A549 (cell line): ENCODE measurements around the gene FGGY. TPM values are rescaled to one million over a fixed set of nuclear protein-coding genes. Genes with fewer than 3 reads are reported as not detected.

Experiments used
- ATAC-seq, 2 experiments: fragments of 200-7000 bp in 1 of 2; fragments of >200 bp in 1 of 2; cut with Nextera tagmentation in 1 of 2; cut with Tn5 transposase in 1 of 2; 3 replicates each; pipeline versions ENCODE4 v1.8.0 to v1.9.1; 2018 to 2020; ENCODE audit warnings: mild to moderate bottlenecking in 1 of 2, moderate library complexity in 1 of 2
- CTCF ChIA-PET: fragments of 300-600 bp; sonication (Branson Sonifier 250); formaldehyde crosslinking; extraction: SDS; loops from one replicate; lab custom pipeline; 2021; ENCODE audit warnings: antibody characterized with exemption, inconsistent platforms; lab: Yijun Ruan, JAX
- POLR2A ChIA-PET: fragments of 350-600 bp; formaldehyde crosslinking; extraction: SDS; loops from one replicate; lab custom pipeline; 2021; ENCODE audit warnings: antibody characterized with exemption, inconsistent platforms; lab: Yijun Ruan, JAX
- DNase-seq, 2 experiments: peaks; one replicate each; pipeline versions ENCODE4 v3.0.0 to v3.0.0-alpha.2; 2011 to 2016; ENCODE audit warnings: low read depth in 1 of 2, low spot score in 1 of 2
- FAIRE-seq: peaks from 2 replicates; lab custom pipeline; 2011; peaks lifted over from hg19 to GRCh38; lab: Jason Lieb, UNC
- H3K27ac ChIP-seq, 2 experiments: fragments of >200 bp; sonication (Bioruptor Twin); formaldehyde crosslinking; 3 replicates each; pipeline ENCODE4 v1.5.1; 2016 to 2017
- H3K4me1 ChIP-seq: fragments of >200 bp; sonication (Bioruptor Twin); formaldehyde crosslinking; 3 replicates; pipeline ENCODE4 v1.6.1; 2016
- H3K4me2 ChIP-seq: fragments of >200 bp; sonication (Bioruptor Twin); formaldehyde crosslinking; 3 replicates; pipeline ENCODE4 v1.6.1; 2016
- H3K4me3 ChIP-seq: fragments of >200 bp; sonication (Bioruptor Twin); formaldehyde crosslinking; 3 replicates; pipeline ENCODE4 v1.5.1; 2016
- H3K9me3 ChIP-seq: fragments of >200 bp; sonication (Bioruptor Twin); formaldehyde crosslinking; 3 replicates; pipeline ENCODE4 v1.6.1; 2016
- ATOH8 ChIP-seq: fragments of 250-450 bp; sonication (Bioruptor Pico); IDR thresholded peaks from 2 replicates; pipeline ENCODE4 v1.5.0; 2020; ENCODE audit warnings: low read depth, mild to moderate bottlenecking, moderate library complexity
- BHLHE40 ChIP-seq: IDR thresholded peaks from 2 replicates; pipeline ENCODE4 v1.6.1; 2012; ENCODE audit warnings: low read depth, low read length, inconsistent platforms
- CBX2 ChIP-seq: fragments of 200-600 bp; sonication (generic); IDR thresholded peaks from 2 replicates; pipeline ENCODE4 v1.6.1; 2016; ENCODE audit warnings: low read depth, mild to moderate bottlenecking, borderline replicate concordance
- CEBPB ChIP-seq, 2 experiments: fragments of >200 bp in 1 of 2; sonication (Bioruptor Twin) in 1 of 2; formaldehyde crosslinking in 1 of 2; IDR thresholded peaks; 2 replicates each; pipeline ENCODE4 v1.6.1; 2012 to 2016
- FOXS1 ChIP-seq: fragments of 250-450 bp; sonication (Bioruptor Pico); IDR thresholded peaks from 2 replicates; pipeline ENCODE4 v1.5.0; 2020; ENCODE audit warnings: mild to moderate bottlenecking, moderate library complexity
- GATA3 ChIP-seq: IDR thresholded peaks from 2 replicates; pipeline ENCODE4 v1.6.1; 2012; ENCODE audit warnings: borderline replicate concordance
- HEYL ChIP-seq: fragments of 250-450 bp; sonication (Bioruptor Pico); IDR thresholded peaks from 2 replicates; pipeline ENCODE4 v1.8.0; 2021; ENCODE audit warnings: mild to moderate bottlenecking, moderate library complexity
- HMGXB4 ChIP-seq: fragments of 250-450 bp; sonication (Bioruptor Pico); IDR thresholded peaks from 2 replicates; pipeline ENCODE4 v1.5.0; 2021; ENCODE audit warnings: mild to moderate bottlenecking, moderate library complexity, borderline replicate concordance
- HOXA7 ChIP-seq: fragments of 250-450 bp; sonication (Bioruptor Pico); IDR thresholded peaks from 2 replicates; pipeline ENCODE4 v1.5.0; 2020; ENCODE audit warnings: mild to moderate bottlenecking, moderate library complexity
- HOXB13 ChIP-seq: fragments of 250-450 bp; sonication (Bioruptor Pico); IDR thresholded peaks from 2 replicates; pipeline ENCODE4 v1.5.0; 2020; ENCODE audit warnings: low read depth, mild to moderate bottlenecking, moderate library complexity
- JUN ChIP-seq, 2 experiments: fragments of >200 bp; sonication (Bioruptor Twin); formaldehyde crosslinking; IDR thresholded peaks; 2 replicates in 1 of 2; 3 replicates in 1 of 2; pipeline ENCODE4 v1.6.1; 2016 to 2017
- MAX ChIP-seq: IDR thresholded peaks from 2 replicates; pipeline ENCODE4 v1.6.1; 2012
- MAZ ChIP-seq: fragments of 150-350 bp; IDR thresholded peaks from 2 replicates; pipeline ENCODE4 v1.6.1; 2014; ENCODE audit warnings: antibody characterized with exemption, low read depth, low read length, borderline replicate concordance
- NR3C1 ChIP-seq: fragments of >200 bp; sonication (Bioruptor Twin); formaldehyde crosslinking; IDR thresholded peaks from 3 replicates; pipeline ENCODE4 v1.6.1; 2017
- POLR2A ChIP-seq: IDR thresholded peaks from 2 replicates; pipeline ENCODE4 v1.6.1; 2012; ENCODE audit warnings: mild to moderate bottlenecking, low read length
- RNF2 ChIP-seq: fragments of 200-600 bp; sonication (generic); IDR thresholded peaks from 2 replicates; pipeline ENCODE4 v1.6.1; 2016; ENCODE audit warnings: low read depth, mild to moderate bottlenecking, antibody characterized with exemption, moderate library complexity, borderline replicate concordance
- SREBF2 ChIP-seq: fragments of 450-650 bp; IDR thresholded peaks from 2 replicates; pipeline ENCODE4 v1.6.1; 2014; ENCODE audit warnings: mild to moderate bottlenecking, moderate library complexity
- ZC3H11A ChIP-seq: fragments of 450-650 bp; IDR thresholded peaks from 2 replicates; pipeline ENCODE4 v1.6.1; 2014; ENCODE audit warnings: antibody characterized with exemption, mild to moderate bottlenecking
- WGBS: methylation state at CpG from one replicate; pipeline ENCODE4 v1.1.6; 2017; ENCODE audit errors: missing lambda C conversion rate; 5-methylcytosine and 5-hydroxymethylcytosine counted together
- polyA plus RNA-seq, 4 experiments: library from polyadenylated mRNA; depleted of rRNA in 3 of 4; stranded (reverse); fragments of >200 nt; fragmentation: RNase III in 1 of 4; extraction: RNeasy Plus Mini Kit Qiagen cat#74134 plus additional on column Dnase treatment in 1 of 4; gene quantifications; 2 replicates in 3 of 4; 3 replicates in 1 of 4; pipeline ENCODE4 v1.2.3, GENCODE V29; 2011 to 2017
- TF ChIP-seq, protein P1 (sequence below): fragments of 200-600 bp; sonication (generic); IDR thresholded peaks from 2 replicates; pipeline ENCODE4 v1.6.1; 2016; ENCODE audit warnings: antibody characterized with exemption, mild to moderate bottlenecking, moderate library complexity
- TF ChIP-seq, protein P2 (sequence below): fragments of >200 bp; sonication (Bioruptor Twin); formaldehyde crosslinking; IDR thresholded peaks from 2 replicates; pipeline ENCODE4 v1.6.1; 2016

The FGGY gene
- polyA plus RNA-seq, 2 of the 4 experiments (the other 2 are of a cell fraction): 2.9 to 4.8 TPM

- Histone ChIP-seq H3K4me3 (no peak overlapping the region), H3K27ac (no peak overlapping the region), H3K4me2 (no peak overlapping the region), H3K4me1 (no peaks in the 10 kb centered on the region), H3K9me3 (no peaks in the 10 kb centered on the region)
- CTCF ChIA-PET: no interaction called here
- no peak for ATAC-seq
- TF ChIP-seq CEBPB (IDR thresholded peaks at IDR 0.05) (no peak), POLR2A (no peak), GATA3 (no peak), BHLHE40 (no peak), HOXB13 (CRISPR knock-in tag) (no peak), SREBF2 (no peak), NR3C1 (no peak), ATOH8 (CRISPR knock-in tag) (no peak), HMGXB4 (CRISPR knock-in tag) (no peak), ZC3H11A (no peak), FOXS1 (no peak), RNF2 (no peak), JUN (IDR thresholded peaks at IDR 0.05) (no peak), MAZ (no peak)
- TF ChIP-seq, protein P1, sequence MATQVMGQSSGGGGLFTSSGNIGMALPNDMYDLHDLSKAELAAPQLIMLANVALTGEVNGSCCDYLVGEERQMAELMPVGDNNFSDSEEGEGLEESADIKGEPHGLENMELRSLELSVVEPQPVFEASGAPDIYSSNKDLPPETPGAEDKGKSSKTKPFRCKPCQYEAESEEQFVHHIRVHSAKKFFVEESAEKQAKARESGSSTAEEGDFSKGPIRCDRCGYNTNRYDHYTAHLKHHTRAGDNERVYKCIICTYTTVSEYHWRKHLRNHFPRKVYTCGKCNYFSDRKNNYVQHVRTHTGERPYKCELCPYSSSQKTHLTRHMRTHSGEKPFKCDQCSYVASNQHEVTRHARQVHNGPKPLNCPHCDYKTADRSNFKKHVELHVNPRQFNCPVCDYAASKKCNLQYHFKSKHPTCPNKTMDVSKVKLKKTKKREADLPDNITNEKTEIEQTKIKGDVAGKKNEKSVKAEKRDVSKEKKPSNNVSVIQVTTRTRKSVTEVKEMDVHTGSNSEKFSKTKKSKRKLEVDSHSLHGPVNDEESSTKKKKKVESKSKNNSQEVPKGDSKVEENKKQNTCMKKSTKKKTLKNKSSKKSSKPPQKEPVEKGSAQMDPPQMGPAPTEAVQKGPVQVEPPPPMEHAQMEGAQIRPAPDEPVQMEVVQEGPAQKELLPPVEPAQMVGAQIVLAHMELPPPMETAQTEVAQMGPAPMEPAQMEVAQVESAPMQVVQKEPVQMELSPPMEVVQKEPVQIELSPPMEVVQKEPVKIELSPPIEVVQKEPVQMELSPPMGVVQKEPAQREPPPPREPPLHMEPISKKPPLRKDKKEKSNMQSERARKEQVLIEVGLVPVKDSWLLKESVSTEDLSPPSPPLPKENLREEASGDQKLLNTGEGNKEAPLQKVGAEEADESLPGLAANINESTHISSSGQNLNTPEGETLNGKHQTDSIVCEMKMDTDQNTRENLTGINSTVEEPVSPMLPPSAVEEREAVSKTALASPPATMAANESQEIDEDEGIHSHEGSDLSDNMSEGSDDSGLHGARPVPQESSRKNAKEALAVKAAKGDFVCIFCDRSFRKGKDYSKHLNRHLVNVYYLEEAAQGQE: no peak
- TF ChIP-seq, protein P2, sequence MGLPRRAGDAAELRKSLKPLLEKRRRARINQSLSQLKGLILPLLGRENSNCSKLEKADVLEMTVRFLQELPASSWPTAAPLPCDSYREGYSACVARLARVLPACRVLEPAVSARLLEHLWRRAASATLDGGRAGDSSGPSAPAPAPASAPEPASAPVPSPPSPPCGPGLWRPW: no peak
- DNase-seq: no peak
- WGBS: 43% methylated on average over 2 of the region's 3 CpGs
- POLR2A ChIA-PET: no interaction called here
- no peak for FAIRE-seq
Measured at GRCh38 chr1:59383963-59384362, 87.1 kb downstream of the FGGY start.

GRCh38 chr1:59384443-59384842, 87.5 kb downstream of the FGGY start:
- 94% methylated on average over 1 of the region's 1 CpG for WGBS
- Histone ChIP-seq H3K9me3 (no peaks in the 10 kb centered on the region), H3K4me2 (no peak overlapping the region), H3K27ac (no peak overlapping the region), H3K4me3 (no peak overlapping the region), H3K4me1 (no peaks in the 10 kb centered on the region)
- FAIRE-seq (no peak), ATAC-seq (no peak), DNase-seq (no peak)
- POLR2A ChIA-PET: no interaction called here
- no peak for TF ChIP-seq HEYL
- TF ChIP-seq HMGXB4 (CRISPR knock-in tag): no peak
- TF ChIP-seq FOXS1: no peak
- TF ChIP-seq SREBF2: no peak
- TF ChIP-seq MAX: no peak
- TF ChIP-seq POLR2A: no peak
- no peak for TF ChIP-seq HOXA7 (CRISPR knock-in tag)
- TF ChIP-seq CBX2: no peak
- CTCF ChIA-PET: no interaction called here
